ENCODE measurements around the gene ENHO.
"Not testable (repeated sequence)": the region's sequence is repeated elsewhere in the genome, so short reads cannot be mapped to it uniquely, and the experiment has no call there.

The ENHO gene

GRCh38 chr9:34555500-34555899 is 32.7 kb upstream of the ENHO start:
- no peak for DNase-seq

GRCh38 chr9:34555002-34555348 is 32.2 kb upstream of the ENHO start:
- no peak for DNase-seq

GRCh38 chr9:34554211-34555001 is 31.6 kb upstream of the ENHO start:
- DNase-seq: peak in 1 of 2 experiments; percentile 23

GRCh38 chr9:34553511-34554021 is 30.8 kb upstream of the ENHO start:
- no peak for DNase-seq

- DNase-seq: no peak
Measured at GRCh38 chr9:34552986-34553385, 30.2 kb upstream of the ENHO start.

GRCh38 chr9:34552606-34552981 is 29.8 kb upstream of the ENHO start:
- no peak for DNase-seq

GRCh38 chr9:34551751-34552605 is 29.2 kb upstream of the ENHO start:
- no peak for DNase-seq

GRCh38 chr9:34550681-34551270 is 28.0 kb upstream of the ENHO start:
- no peak for DNase-seq

GRCh38 chr9:34550016-34550680 is 27.4 kb upstream of the ENHO start:
- DNase-seq: no peak

GRCh38 chr9:34549407-34549732 is 26.6 kb upstream of the ENHO start:
- DNase-seq: no peak

GRCh38 chr9:34547960-34548611 is 25.3 kb upstream of the ENHO start:
- DNase-seq: peak; percentile 31 to 68

- peak; percentile 68 to 83 for DNase-seq
Measured at GRCh38 chr9:34546834-34547827, 24.3 kb upstream of the ENHO start.

GRCh38 chr9:34546102-34546833 is 23.5 kb upstream of the ENHO start:
- DNase-seq: no peak

- no peak for DNase-seq
Measured at GRCh38 chr9:34545497-34545896, 22.7 kb upstream of the ENHO start.

GRCh38 chr9:34544035-34544434 is 21.2 kb upstream of the ENHO start:
- DNase-seq: no peak

GRCh38 chr9:34541540-34541939 is 18.8 kb upstream of the ENHO start:
- DNase-seq: no peak

GRCh38 chr9:34540827-34541226 is 18.0 kb upstream of the ENHO start:
- no peak for DNase-seq

- DNase-seq: no peak
Measured at GRCh38 chr9:34536685-34537084, 13.9 kb upstream of the ENHO start.

GRCh38 chr9:34532041-34532440 is 9.3 kb upstream of the ENHO start:
- DNase-seq: not testable (repeated sequence)

- DNase-seq: no peak
Measured at GRCh38 chr9:34526026-34526425, 3.2 kb upstream of the ENHO start.

- no peak for DNase-seq
Measured at GRCh38 chr9:34524349-34524748, 1.6 kb upstream of the ENHO start.
